CD4-positive, alpha-beta T cell treated with Interleukin-21 for 1 hour (primary cell): ENCODE results near the gene CHIC2.
A peak's percentile ranks its signal among the peaks of the same experiment; 100 is the strongest.

ENCODE experiments used
- DNase-seq: peaks from one replicate; pipeline ENCODE4 v3.0.0-alpha.2; 2020

CHIC2 gene

DNA sequence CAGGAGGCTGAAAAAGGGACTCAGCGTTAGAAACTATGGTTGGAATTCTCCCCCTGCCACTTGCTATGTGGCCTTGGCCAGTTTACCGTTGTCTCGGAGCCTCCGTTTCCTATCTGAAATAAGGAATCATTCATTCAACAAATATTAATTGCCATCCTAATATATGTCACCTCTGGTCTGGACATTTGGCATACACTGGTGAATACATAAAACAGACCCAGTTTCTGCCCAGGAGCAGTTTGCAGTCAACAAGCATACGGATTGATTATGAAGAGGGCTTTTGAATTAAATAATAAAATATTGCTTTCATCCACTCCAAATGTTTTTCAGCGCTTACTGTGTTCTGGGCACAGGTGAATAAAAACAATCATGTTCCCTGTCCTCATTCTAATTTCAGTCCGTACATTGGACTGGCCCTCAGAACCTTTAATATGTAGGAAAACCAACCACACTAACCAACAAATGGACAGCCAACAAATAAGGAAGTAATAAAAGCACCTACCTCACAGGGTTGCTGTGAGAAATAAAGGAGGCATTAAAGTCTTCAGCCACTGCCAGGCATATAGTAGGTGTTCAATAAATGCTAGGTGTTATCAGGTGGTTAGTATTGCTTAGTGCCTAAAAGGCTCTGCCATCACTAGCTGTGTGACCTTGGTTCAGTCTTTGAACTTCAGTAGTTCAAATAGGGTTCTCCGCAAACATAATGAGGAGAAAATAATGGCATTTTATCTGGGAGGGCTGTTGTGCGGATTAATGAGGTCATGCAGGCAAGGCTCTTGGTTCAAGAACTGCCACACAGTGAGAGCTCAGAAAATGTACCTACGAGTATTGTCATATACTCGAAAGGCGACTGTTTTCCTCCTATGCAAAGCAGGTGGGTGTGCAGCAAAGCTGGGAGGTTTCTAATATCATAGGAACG is 28.3 kb upstream of the CHIC2 start:
- DNase-seq, result no peak

DNA sequence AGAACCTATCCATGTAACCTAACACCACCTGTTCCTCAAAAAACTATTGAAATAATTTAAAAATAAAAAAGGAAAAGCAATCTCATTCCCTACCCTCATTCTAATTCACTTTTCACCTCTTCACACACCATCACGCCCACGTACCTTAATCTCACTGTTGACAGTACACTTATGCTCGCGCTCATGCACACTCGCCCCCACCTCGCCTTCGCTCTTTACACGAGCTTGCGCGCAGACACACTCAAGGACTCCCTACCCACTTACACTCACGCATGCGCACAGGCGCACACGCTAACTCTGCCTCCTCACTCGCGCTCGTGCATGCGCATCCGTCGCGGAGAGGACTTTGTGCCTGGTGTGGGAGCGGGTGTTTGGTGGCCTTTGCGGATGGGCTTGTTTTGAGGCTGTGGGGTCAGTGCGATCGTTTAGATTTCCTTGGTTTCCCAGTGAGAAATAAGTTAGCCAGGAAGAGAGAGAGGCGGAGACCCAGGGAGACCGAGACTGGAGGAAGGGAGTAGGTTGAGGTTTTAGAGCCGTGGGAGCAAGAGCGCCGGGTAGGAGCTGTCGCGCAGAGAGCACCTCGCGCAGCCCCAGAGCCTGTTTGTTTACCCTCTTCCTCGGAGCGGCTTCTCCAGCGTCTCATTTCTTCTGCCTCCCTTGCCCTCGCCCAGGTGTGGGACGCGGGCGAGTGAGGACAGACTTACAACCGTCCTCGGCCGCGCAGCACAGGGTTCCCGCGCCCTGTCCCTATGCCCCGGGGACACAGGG is 27.4 kb upstream of the CHIC2 start:
- peak; percentile 86 for DNase-seq

DNA sequence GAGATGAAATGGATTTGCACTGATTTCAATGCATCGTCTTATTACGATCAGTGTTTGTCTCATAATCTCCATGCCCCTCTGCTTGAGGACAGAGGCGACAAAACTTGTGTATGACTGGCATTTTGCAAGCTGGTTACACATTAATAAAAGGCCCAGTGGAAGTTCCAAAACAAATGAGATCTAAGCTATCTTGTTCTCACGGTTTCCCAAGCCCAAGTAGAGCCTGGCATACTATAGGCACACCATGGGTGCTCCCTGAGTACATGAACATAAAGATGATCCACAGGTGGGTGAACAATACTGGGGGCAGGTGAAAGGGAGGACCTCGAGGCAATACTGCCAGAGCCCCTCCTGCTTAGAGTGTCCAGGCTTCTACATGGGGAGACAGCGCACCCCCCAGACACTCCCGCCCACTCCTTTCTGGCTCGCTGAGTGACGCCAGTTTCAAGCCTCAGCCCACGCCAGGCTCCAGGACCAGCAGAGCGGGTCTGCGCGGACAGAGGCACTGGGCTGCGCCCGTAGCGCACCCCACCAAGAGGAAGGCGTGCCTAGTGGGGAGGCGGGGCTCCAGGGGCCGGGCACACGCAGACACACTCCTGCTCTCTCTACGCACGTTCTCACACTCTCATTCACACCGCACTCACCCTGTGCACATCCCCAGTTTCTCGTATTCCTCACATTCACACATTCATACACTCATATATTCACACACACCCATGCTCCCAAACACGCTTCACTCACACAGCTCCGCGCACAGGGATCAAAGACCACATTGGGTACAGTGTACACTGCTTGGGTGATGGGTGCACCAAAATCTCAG is 26.6 kb upstream of the CHIC2 start:
- DNase-seq, result peak; percentile 35

DNA sequence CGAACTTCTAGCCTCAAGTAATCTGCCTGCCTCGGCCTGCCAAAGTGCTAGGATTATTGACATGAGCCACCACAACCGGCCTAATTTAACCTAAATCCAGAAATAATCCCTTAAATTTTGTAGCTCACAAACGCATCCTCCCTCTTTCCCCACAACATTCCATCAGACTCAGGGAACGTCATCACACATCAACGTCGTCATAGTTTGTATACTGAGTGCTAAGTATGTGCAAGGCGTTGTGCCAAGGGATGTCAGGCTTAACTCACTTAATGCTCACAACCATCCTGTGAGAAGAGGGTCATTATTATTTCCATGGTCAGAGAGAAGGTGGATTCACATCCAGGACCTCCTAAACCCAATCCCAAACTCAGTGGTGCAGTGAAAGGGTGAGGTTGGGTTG is 26.0 kb upstream of the CHIC2 start:
- DNase-seq, result no peak

DNA sequence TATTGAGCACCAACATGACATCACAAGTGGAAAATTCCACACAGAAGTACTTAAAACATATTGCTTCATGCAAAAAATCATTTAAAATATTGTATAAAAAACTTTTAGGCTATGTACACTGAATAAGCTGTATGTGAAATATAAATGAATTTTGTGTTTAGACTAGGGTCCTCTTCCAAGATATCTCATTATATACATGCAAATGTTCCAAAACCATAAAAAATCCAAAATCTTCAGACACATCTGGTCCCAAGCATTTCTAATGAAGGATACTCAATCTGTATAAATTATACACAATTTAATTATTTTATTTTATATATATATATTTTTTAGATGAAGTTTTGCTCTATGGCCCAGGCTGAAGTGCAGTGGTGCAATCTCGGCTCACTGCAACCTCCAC is 25.5 kb upstream of the CHIC2 start:
- DNase-seq, result no peak

DNA sequence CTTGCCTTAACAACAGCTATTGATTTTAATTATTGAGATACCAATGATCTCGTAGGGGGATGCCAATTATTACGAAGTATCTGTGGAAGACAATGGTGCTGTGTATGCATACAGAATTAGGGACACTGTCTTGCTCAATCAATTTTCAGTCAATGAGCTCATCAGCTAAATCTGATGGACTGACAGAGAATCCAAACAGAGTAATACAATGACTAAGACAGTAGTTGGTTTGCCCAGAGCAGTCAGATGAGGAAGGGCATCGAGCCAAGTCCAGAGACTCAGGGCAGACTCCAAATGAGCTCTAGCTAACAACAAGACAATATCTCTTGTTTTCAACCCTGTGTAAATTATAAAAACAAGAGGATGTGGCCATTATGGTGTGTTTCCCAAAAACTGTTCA is 20.9 kb upstream of the CHIC2 start:
- DNase-seq, result no peak

DNA sequence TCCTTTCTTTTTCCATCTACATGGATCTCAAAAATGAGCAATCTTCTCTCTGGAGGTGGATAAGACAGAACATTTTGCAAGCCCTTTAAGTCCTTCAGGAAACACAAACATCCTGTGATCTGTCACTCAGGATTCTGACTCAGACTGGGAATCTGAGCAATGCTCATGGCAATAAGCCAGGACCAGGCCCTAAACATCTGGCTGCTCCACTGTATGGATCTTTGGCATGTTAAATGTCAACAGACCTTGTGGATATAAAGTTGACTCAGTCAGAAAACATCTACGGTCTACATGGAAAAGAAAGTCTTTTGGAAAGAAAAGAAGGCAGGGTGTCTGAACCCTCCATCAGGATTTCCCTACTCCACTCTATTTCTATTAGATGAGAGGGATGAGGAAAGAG is 17.8 kb upstream of the CHIC2 start:
- DNase-seq, result no peak

DNA sequence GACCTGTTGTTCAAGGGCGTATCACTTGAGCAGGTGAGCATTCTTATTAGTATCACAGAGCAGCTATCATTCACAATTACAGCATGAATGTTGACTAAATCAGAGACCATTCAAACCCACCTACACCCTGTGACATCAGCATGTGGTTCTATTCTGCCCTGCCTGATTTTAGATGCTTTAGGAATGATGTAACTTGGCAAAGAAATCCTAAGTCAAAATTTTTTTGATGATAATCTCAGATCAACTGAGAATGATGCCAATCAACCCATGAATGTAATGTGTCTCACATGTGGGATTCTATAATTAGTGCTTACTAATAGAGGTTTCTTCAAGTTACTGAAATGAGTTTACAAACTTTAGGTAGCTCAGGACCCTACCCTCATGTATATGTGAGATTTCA is 13.4 kb upstream of the CHIC2 start:
- no peak for DNase-seq

DNA sequence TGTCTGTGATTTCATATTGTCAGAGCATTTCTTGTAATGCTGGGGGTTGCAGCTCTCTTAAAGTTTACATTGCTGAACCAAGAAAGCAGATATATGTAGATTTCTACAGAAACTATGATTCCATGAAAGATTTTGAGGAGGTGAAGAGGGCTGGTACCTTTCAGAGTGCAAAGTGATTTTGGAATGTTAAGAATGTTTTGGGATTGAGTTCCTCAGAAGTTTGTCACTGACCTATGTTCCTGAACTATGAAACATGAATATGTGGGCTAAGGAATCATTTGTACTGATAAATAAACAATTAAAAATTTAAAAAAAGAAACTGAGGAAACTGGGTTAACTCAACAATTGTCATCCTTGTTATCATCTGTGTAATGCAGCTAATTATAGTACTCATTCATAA is 12.3 kb upstream of the CHIC2 start:
- no peak for DNase-seq

DNA sequence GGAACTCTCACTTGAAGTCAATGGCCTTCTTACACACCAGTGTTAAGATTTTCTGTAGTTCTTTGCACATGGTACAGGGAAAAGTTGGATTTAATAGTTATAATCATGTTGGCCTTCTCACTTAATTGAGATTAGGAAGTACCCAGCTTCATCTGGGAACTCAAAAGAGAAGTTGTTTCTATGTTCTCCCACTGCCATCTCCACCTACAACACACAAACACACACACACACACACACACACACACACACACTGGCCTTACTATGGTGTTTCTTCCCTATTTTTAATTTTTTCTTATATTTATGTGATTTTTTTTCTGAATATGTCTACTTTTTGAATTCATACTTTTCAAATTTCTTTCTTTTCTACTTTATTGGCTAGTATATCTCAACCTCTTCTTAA is 10.0 kb upstream of the CHIC2 start:
- no peak for DNase-seq

DNA sequence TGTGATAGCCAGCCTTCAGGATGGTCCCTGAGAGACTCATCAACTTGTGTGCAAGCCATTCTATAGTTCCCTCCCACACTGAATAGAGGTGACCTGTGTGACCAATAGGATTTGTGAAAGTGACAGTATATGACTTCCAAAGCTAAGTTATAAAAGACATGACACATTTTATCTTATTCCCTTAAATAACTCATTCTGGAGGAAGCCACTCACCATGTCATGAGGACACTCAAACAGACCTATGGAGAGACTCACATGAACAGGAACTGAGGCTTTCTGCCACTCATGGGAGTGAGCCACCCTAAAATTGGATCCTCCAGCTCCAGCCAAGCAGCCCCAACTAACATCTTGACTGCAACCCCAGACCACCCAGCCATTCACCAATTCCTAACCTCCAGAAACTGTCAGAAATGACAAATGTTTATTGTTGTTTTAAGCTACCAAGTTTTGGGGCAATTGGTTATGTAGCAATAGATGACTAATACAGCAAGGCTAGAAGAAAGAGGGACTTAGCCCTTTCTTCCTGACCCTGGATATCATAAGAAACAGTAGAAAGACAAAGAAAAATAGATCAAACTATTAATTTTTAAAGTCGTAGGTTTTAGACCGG is 9.0 kb upstream of the CHIC2 start:
- no peak for DNase-seq

DNA sequence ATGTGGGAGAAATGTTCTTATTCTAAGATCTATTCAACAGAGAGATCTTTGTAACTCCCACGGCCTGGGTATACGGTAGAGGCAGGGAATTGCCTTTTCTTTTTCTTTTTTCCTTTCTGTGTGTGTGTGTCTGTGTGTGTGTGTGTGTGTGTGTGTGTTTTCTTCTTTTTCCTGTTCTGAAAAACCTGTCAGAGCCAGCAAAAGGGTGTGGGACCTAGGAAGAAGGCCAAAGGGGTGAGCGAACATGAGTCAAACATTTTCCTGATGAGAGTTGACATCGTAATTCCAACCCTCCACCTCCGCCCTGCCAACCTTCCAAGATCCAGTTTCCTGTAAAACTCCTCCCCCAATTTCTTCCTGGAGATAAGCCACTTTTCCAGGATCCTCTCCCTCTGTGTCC is 2.8 kb upstream of the CHIC2 start:
- DNase-seq, result no peak

DNA sequence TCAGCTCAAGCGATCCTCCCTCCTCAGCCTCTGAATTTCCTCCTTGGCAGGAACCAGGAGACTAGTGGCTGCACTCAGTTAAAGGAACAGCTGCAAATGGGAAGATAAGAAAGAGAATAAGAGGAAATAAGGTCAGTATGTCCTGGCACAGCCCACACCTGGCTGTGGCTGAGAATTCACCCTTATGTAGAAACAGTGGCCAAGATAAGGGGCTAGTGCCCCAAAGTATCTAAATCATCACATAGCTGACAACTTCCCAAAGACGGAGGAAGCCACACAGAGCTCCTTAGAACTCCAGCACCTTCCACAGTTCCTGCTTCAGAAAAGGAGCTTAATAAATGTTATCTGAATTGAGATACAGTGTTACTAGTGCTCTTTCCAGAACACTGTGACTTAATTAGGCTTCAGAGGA is 2.3 kb upstream of the CHIC2 start:
- DNase-seq, result no peak

DNA sequence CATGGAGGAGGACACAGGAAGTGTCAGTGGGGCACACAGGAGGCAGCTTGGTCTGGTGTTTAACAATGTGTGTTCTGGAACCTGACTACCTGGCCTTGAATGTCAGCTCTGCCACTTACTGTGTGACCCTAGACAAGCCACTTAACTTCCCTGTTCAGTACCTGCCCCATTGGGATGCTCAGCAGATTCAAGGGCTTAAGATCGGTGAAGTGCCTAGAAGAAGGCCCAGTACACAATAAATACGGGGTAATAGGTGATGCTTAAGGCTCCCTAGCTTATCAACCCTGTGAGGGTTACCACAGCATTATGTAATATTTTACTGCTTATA is 1.6 kb upstream of the CHIC2 start:
- no peak for DNase-seq

DNA sequence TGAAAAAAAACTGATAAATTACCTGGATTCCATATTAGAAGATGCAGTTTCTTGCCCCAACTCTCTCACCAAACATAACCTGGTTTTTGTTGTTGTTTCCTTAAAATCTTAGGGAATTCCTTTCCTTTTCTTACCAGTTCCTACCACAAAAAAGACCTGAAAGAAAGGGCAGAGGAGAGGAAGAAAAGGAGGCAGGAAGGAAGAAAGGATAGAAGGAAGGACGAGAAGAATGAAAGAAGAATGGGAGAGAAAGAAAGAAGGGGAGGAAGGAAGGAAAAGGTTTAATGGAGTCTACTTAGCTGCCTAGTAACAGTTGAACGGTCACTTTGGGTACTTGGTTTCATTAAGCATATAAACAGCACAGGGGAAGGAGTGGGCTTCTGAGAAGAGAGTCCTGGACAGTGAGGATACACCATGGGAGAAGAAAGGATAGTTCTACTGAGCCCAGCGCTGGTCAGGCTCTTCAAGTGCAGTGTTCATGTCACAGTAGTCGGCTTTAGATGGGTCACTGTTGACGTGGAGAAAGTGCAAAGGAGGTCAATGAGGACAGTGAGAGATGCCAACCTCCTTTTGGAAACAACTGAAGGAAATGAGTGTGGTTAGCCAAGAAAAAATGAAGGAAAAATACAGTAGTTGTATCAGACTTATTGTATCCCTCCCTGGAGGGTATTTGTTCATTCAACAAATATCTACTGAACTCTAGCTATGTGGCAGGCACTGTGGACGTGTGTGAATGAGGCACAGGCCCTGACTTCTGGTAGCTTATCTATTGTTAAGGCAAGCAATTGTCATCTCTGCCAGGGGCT is 1.1 kb upstream of the CHIC2 start:
- DNase-seq, result no peak

DNA sequence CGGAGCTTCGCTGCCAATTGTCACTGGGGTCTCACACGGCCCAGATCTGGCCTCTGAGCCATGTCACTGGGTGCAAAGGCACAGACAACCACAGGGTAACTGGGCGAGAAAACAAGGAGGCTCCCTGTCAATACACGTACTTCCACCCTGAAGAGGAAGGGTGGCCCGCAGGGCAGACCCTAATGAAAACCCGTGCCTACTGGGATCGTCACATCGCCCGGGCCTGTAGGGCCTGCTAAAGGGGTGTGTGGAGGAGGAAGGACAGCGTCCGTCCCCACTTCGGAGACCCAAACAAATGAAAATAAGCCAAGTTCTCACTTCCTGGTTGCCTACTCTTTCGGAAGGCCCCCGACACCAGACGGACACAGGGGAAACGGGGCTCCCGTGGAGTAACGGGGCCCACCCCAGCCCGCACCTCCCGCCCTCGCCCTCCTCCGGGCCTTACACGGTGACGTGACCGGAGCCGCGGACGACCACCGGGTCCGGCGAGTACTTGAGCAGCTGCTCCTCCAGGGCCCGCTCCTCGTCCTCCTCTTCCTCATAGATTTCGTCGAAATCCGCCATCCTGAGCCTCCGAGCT is 578 bp downstream of the CHIC2 start:
- peak; percentile 51 for DNase-seq

DNA sequence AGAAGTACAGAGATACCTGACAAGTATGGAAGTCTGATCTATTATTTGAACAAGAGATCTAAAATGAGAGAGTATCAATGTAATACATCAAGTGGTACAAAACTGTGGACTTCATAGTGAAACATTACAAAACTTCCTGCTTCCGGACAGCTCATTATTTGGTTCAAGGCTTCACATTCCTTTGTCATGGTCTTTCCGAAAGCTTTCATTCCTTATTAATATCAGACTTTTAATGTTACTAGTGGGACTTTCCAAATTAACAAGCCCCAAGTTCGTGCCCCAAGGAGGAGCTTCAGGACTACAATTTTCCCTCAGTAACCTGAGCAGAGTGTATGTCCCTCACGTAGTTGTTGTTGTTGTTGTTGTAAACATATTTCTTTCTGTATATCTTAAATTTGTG is 1.2 kb downstream of the CHIC2 start:
- peak; percentile 25 for DNase-seq

DNA sequence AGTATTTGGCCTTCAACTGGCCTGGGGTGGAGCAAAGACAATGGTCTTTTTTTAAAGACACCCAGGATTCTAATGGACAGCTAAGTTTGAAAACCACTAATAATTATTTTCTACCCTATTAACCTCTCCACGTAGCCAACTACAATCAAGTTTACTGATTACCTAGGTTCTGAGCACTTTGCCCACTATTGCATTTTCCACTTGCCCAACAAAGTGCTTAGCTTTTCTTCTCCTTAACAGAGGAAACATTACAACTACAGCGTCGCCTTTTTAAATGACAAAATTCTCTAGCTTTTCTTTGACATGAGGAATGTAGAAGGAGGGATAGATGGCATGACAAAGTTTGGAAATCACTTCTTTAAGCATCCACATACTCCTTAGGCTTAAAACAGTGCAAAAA is 2.0 kb downstream of the CHIC2 start:
- DNase-seq, result no peak

DNA sequence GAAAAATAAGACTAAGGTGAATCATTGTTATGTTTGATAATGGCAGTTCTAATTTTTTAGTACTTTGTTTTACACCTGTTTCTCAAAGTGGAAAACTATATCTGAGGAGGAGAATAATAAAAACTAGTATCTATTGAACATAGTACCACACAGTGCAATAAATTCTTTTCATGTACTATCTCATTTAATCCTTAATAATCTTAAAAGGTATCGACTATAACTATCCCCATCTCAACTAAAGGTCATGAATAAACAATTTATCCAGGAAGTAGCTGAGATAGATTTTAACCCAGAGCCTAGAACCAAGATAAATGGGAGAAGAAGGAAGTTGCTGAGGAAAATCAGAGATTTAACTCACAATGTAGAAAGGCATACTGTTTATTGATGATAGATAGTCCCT is 2.5 kb downstream of the CHIC2 start:
- no peak for DNase-seq

DNA sequence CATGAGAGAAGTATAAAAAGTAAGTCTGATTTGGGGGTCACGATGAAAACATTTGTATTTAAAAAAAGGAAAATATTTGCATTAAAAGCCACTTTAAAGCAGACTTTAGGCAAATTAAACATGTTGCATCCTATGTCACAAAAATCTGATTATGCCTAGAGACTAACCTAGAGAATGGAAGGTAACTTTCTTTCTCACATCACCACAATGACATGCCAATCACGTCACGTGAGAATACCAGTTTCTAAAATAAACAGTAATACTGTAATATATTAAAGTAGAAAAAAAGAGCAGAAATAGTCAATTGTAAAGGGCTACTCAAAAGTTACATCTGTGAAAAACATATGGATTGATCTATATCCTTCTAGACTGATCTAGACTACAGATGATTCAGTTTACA is 3.3 kb downstream of the CHIC2 start:
- DNase-seq, result no peak

DNA sequence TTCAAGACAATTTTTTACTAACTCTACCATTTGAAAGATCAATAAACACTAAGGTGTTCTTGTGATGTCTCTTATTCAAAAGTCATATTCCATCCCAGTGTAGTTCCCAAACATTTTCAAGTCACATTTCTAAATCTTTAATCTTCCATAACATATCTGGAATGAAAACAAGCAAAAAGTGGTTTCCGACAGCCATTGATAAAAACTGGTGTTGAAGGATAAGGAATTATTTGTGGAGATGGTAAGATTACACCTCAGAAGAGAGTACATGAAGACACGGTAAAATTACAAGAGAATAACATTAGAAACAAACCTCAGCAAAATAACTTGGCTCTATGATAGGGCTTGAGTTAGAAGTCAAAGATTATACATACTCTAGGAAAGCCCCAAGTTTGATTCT is 4.3 kb downstream of the CHIC2 start:
- no peak for DNase-seq

DNA sequence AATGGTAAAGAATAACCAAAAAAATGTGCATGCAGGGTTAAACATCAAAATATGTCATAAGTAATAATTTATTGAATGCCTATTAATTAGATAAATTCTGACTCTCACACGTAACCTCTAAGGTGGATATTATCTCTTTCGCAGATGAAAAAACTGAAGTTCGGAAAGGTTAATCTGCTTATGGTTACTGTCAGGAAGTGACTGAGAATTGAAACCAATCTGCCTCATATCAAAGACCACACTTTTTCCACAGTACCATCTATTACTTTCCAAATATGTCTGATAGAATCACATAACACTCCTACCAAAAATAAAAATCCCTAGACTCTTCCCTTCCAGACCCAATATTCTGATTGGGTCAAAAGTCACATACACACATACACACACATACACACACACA is 6.2 kb downstream of the CHIC2 start:
- peak; percentile 33 for DNase-seq
